SKM-1 (cell line): ENCODE measurements around the gene DMXL2.
"Not testable (repeated sequence)": the region's sequence is repeated elsewhere in the genome, so short reads cannot be mapped to it uniquely, and the experiment has no call there.

Source experiments
- DNase-seq: peaks from one replicate; lab custom pipeline; 2025; ENCODE audit not compliant: unreplicated experiment; lab: John Stamatoyannopoulos, UW

The DMXL2 gene

GRCh38 chr15:51493892-51494291, 128.7 kb downstream of the DMXL2 start:
- no peak for DNase-seq

GRCh38 chr15:51492528-51492927, 130.0 kb downstream of the DMXL2 start:
- no peak for DNase-seq

- no peak for DNase-seq
These were observed 130.6 kb downstream of the DMXL2 start for GRCh38 chr15:51491941-51492340.

GRCh38 chr15:51484781-51485180, 137.8 kb downstream of the DMXL2 start:
- no peak for DNase-seq

GRCh38 chr15:51483985-51484384, 138.6 kb downstream of the DMXL2 start:
- no peak for DNase-seq

- DNase-seq, result no peak
These were observed 139.1 kb downstream of the DMXL2 start for GRCh38 chr15:51483520-51483919.

GRCh38 chr15:51475736-51476135, 146.8 kb downstream of the DMXL2 start:
- DNase-seq, result no peak

- no peak for DNase-seq
These were observed 152.1 kb downstream of the DMXL2 start for GRCh38 chr15:51470512-51470911.

- no peak for DNase-seq
These were observed 161.8 kb downstream of the DMXL2 start for GRCh38 chr15:51460796-51461195.

- DNase-seq, result no peak
These were observed 172.6 kb downstream of the DMXL2 start for GRCh38 chr15:51450001-51450400.

- DNase-seq, result no peak
These were observed 173.8 kb downstream of the DMXL2 start for GRCh38 chr15:51448622-51449399.

GRCh38 chr15:51447855-51448621, 174.5 kb downstream of the DMXL2 start:
- no peak for DNase-seq

GRCh38 chr15:51446029-51446744, 176.4 kb downstream of the DMXL2 start:
- DNase-seq, result not testable (repeated sequence)

GRCh38 chr15:51444807-51445206, 177.8 kb downstream of the DMXL2 start:
- DNase-seq, result no peak

GRCh38 chr15:51444112-51444511, 178.5 kb downstream of the DMXL2 start:
- DNase-seq, result no peak

- no peak for DNase-seq
These were observed 179.2 kb downstream of the DMXL2 start for GRCh38 chr15:51443282-51443914.

- no peak for DNase-seq
These were observed 184.0 kb downstream of the DMXL2 start for GRCh38 chr15:51438526-51438925.

GRCh38 chr15:51425517-51426040, 197.0 kb downstream of the DMXL2 start:
- no peak for DNase-seq

- no peak for DNase-seq
These were observed 197.8 kb downstream of the DMXL2 start for GRCh38 chr15:51424780-51425179.

- DNase-seq, result not testable (repeated sequence)
These were observed 199.5 kb downstream of the DMXL2 start for GRCh38 chr15:51423040-51423439.

- DNase-seq, result no peak
These were observed 206.4 kb downstream of the DMXL2 start for GRCh38 chr15:51416129-51416528.
